A549 (cell line): ENCODE results near the gene VOPP1.

Source experiments
- CEBPB ChIP-seq, 2 experiments: fragments of >200 bp in 1 of 2; sonication (Bioruptor Twin) in 1 of 2; formaldehyde crosslinking in 1 of 2; IDR thresholded peaks; 2 replicates each; pipeline ENCODE4 v1.6.1; 2012 to 2016
- KDM5A ChIP-seq: fragments of 200-600 bp; sonication (generic); IDR thresholded peaks from 2 replicates; pipeline ENCODE4 v1.6.1; 2016; ENCODE audit warnings: antibody characterized with exemption, mild to moderate bottlenecking
- MYC ChIP-seq: IDR thresholded peaks from 2 replicates; pipeline ENCODE4 v1.6.1; 2012; ENCODE audit warnings: mild to moderate bottlenecking, inconsistent platforms, low read length, improper control_type of control experiment, borderline replicate concordance
- POLR2A ChIP-seq: IDR thresholded peaks from 2 replicates; pipeline ENCODE4 v1.6.1; 2012; ENCODE audit warnings: mild to moderate bottlenecking, low read length
- SMC3 ChIP-seq: fragments of >200 bp; sonication (Bioruptor Twin); formaldehyde crosslinking; IDR thresholded peaks from 3 replicates; pipeline ENCODE4 v1.6.1; 2018; ENCODE audit warnings: inconsistent platforms
- USF2 ChIP-seq: fragments of 450-650 bp; IDR thresholded peaks from 2 replicates; pipeline ENCODE4 v1.6.1; 2014; ENCODE audit warnings: antibody characterized with exemption
- TF ChIP-seq, protein P1 (sequence below): fragments of >200 bp; sonication (Bioruptor Twin); formaldehyde crosslinking; IDR thresholded peaks from 3 replicates; pipeline ENCODE4 v1.5.1; 2016

- TF ChIP-seq KDM5A (no peak), POLR2A (no peak), CEBPB (IDR thresholded peaks at IDR 0.05) (no peak), MYC (no peak), SMC3 (no peak), USF2 (no peak)
- TF ChIP-seq, protein P1, sequence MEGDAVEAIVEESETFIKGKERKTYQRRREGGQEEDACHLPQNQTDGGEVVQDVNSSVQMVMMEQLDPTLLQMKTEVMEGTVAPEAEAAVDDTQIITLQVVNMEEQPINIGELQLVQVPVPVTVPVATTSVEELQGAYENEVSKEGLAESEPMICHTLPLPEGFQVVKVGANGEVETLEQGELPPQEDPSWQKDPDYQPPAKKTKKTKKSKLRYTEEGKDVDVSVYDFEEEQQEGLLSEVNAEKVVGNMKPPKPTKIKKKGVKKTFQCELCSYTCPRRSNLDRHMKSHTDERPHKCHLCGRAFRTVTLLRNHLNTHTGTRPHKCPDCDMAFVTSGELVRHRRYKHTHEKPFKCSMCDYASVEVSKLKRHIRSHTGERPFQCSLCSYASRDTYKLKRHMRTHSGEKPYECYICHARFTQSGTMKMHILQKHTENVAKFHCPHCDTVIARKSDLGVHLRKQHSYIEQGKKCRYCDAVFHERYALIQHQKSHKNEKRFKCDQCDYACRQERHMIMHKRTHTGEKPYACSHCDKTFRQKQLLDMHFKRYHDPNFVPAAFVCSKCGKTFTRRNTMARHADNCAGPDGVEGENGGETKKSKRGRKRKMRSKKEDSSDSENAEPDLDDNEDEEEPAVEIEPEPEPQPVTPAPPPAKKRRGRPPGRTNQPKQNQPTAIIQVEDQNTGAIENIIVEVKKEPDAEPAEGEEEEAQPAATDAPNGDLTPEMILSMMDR, result no peak
Measured at GRCh38 chr7:55498770-55499169, 73.5 kb downstream of the VOPP1 start.
